ENCODE measurements around the gene USP48. TPM values are rescaled to one million over a fixed set of nuclear protein-coding genes. Genes with fewer than 3 reads are reported as not detected.

The USP48 gene
- total RNA-seq, 4 donors from 2014 or later, result 11.5 to 24.4 (median 14.5) TPM

GRCh38 chr1:21689661-21690372 is 93.1 kb downstream of the USP48 start:
- no peak for TF ChIP-seq POLR2A (IDR thresholded peaks at IDR 0.05)
- TF ChIP-seq CTCF (IDR thresholded peaks at IDR 0.05 in 4 of 5, conservative IDR thresholded peaks at IDR 0.05 in 1 of 5), result no peak
- Histone ChIP-seq H3K27ac (no peak overlapping the region), H3K4me1 (no peaks in the 10 kb centered on the region), H3K27me3 (no peaks in the 10 kb centered on the region), H3K9me3 (no peaks in the 10 kb centered on the region), H3K4me3 (no peak overlapping the region), H3K36me3 (peaks cover 0 to 68% of the 10 kb centered on the region in 2 donors)
- in situ Hi-C loops (cut with MboI; ENCODE audit: low sequenced_read_pairs in 4 of 4), result no loop called here
- ATAC-seq, result no peak
- intact Hi-C loops (cut with DNase I; ENCODE audit: low total_unique reads), result no loop called here
- no peak for DNase-seq

GRCh38 chr1:21687081-21687529 is 95.8 kb downstream of the USP48 start:
- in situ Hi-C loops (cut with MboI; ENCODE audit: low sequenced_read_pairs in 4 of 4) (no loop called here), intact Hi-C loops (cut with DNase I; ENCODE audit: low total_unique reads) (no loop called here)
- H3K4me1 ChIP-seq, result no peaks in the 10 kb centered on the region
- no peaks in the 10 kb centered on the region for H3K27me3 ChIP-seq
- no peaks in the 10 kb centered on the region for H3K9me3 ChIP-seq
- H3K36me3 ChIP-seq, result peaks cover 0 to 63% of the 10 kb centered on the region in 2 donors
- no peak for TF ChIP-seq CTCF (IDR thresholded peaks at IDR 0.05 in 4 of 5, conservative IDR thresholded peaks at IDR 0.05 in 1 of 5)
- no peak for TF ChIP-seq POLR2A (IDR thresholded peaks at IDR 0.05)
- DNase-seq, result no peak
- H3K4me3 ChIP-seq, result no peak overlapping the region
- ATAC-seq, result no peak
- no peak overlapping the region for H3K27ac ChIP-seq

GRCh38 chr1:21685946-21686678 is 96.8 kb downstream of the USP48 start:
- Histone ChIP-seq H3K27ac (no peak overlapping the region), H3K36me3 (peaks cover 0 to 59% of the 10 kb centered on the region in 2 donors), H3K9me3 (no peaks in the 10 kb centered on the region), H3K27me3 (no peaks in the 10 kb centered on the region), H3K4me3 (no peak overlapping the region), H3K4me1 (no peaks in the 10 kb centered on the region)
- in situ Hi-C loops (cut with MboI; ENCODE audit: low sequenced_read_pairs in 4 of 4), result no loop called here
- intact Hi-C loops (cut with DNase I; ENCODE audit: low total_unique reads), result no loop called here
- no peak for ATAC-seq
- DNase-seq, result no peak
- TF ChIP-seq POLR2A (IDR thresholded peaks at IDR 0.05) (no peak), CTCF (IDR thresholded peaks at IDR 0.05 in 4 of 5, conservative IDR thresholded peaks at IDR 0.05 in 1 of 5) (no peak)

GRCh38 chr1:21681426-21681825 is 101.5 kb downstream of the USP48 start:
- DNase-seq (no peak), ATAC-seq (no peak)
- no peak for TF ChIP-seq CTCF (IDR thresholded peaks at IDR 0.05 in 4 of 5, conservative IDR thresholded peaks at IDR 0.05 in 1 of 5)
- intact Hi-C loops (cut with DNase I; ENCODE audit: low total_unique reads), result no loop called here
- peaks cover 0 to 34% of the 10 kb centered on the region in 2 donors for H3K36me3 ChIP-seq
- H3K27me3 ChIP-seq, result no peaks in the 10 kb centered on the region
- H3K9me3 ChIP-seq, result no peaks in the 10 kb centered on the region
- in situ Hi-C loops (cut with MboI; ENCODE audit: low sequenced_read_pairs in 4 of 4), result no loop called here
- no peak overlapping the region for H3K4me3 ChIP-seq
- H3K4me1 ChIP-seq, result no peaks in the 10 kb centered on the region
- H3K27ac ChIP-seq, result no peak overlapping the region

Data from gastrocnemius medialis (tissue), 4 donors.